Endothelial cell of umbilical vein (primary cell): ENCODE data around the gene PDE11A. TPM values are rescaled to one million over a fixed set of nuclear protein-coding genes. Genes with fewer than 3 reads are reported as not detected.

Experiments used
- BruUV-seq: library from RNA; stranded (reverse); fragments of 400-500 nt; replicated peaks from 2 replicates; lab custom pipeline; 2021; lab: Mats Ljungman, UMichigan
- CTCF ChIA-PET: fragments of 300-600, 350-600 bp; sonication (Branson Sonifier 250); formaldehyde crosslinking; loops from one replicate; lab custom pipeline; 2021; ENCODE audit warnings: antibody characterized with exemption, inconsistent platforms; lab: Charles Lee
- POLR2A ChIA-PET: fragments of 300-600, 350-600 bp; sonication (Branson Sonifier 250); formaldehyde crosslinking; loops from one replicate; lab custom pipeline; 2021; ENCODE audit warnings: antibody characterized with exemption, inconsistent platforms; lab: Charles Lee
- DNase-seq: peaks from one replicate; pipeline ENCODE4 v3.0.0-alpha.2; 2011; ENCODE audit warnings: low read depth, low spot score
- FAIRE-seq: peaks from 2 replicates; lab custom pipeline; 2011; peaks lifted over from hg19 to GRCh38; lab: Jason Lieb, UNC
- H2AFZ ChIP-seq: 2 replicates; pipeline ENCODE4 v1.6.0; 2012; ENCODE audit warnings: low read depth, low read length, control low read depth, inconsistent platforms
- H3K27ac ChIP-seq: 2 replicates; pipeline ENCODE4 v1.5.1; 2011; ENCODE audit warnings: low read depth, mild to moderate bottlenecking, control low read depth, low read length, moderate library complexity; ENCODE audit not compliant: insufficient read depth
- H3K27me3 ChIP-seq, 2 experiments: 2 replicates each; pipeline versions ENCODE4 v1.6.0 to v1.6.1; 2011; ENCODE audit warnings: low read length in 2 of 2, mixed read lengths in 1 of 2; ENCODE audit not compliant: control insufficient read depth in 2 of 2, insufficient read depth in 2 of 2
- H3K36me3 ChIP-seq, 2 experiments: 2 replicates in 1 of 2; 3 replicates in 1 of 2; pipeline ENCODE4 v1.5.1; 2011; ENCODE audit warnings: low read length in 2 of 2, mild to moderate bottlenecking in 1 of 2, moderate library complexity in 1 of 2; ENCODE audit not compliant: control insufficient read depth in 2 of 2, insufficient read depth in 2 of 2; ENCODE audit errors: extremely low read depth in 1 of 2
- H3K4me1 ChIP-seq: 3 replicates; pipeline ENCODE4 v1.5.1; 2011; ENCODE audit warnings: mild to moderate bottlenecking, low read length; ENCODE audit not compliant: control insufficient read depth, insufficient read depth; ENCODE audit errors: extremely low read depth
- H3K4me2 ChIP-seq: 2 replicates; pipeline ENCODE4 v1.6.1; 2011; ENCODE audit warnings: low read length, control low read depth, mixed read lengths; ENCODE audit not compliant: insufficient read depth
- H3K4me3 ChIP-seq, 3 experiments: fragments of 200-600 bp in 1 of 3; sonication (generic), shearing (Covaris generic) in 1 of 3; replicated peaks in 1 of 3; 2 replicates each; pipeline ENCODE4 v1.5.1; 2011 to 2016; ENCODE audit warnings: control low read depth in 3 of 3, low read length in 3 of 3, mild to moderate bottlenecking in 2 of 3, inconsistent platforms in 1 of 3, low read depth in 1 of 3, moderate library complexity in 1 of 3; ENCODE audit not compliant: insufficient read depth in 1 of 3
- H3K79me2 ChIP-seq: 2 replicates; pipeline ENCODE4 v1.6.0; 2012; ENCODE audit warnings: low read length, inconsistent platforms; ENCODE audit not compliant: control insufficient read depth, insufficient read depth
- H3K9ac ChIP-seq: replicated peaks from 2 replicates; pipeline ENCODE3; 2011; ENCODE audit warnings: low read length, control low read depth; ENCODE audit not compliant: insufficient read depth; ENCODE audit errors: extremely low read depth
- H3K9me1 ChIP-seq: replicated peaks from 3 replicates; pipeline ENCODE4 v1.6.0; 2011; ENCODE audit warnings: mild to moderate bottlenecking, low read length; ENCODE audit not compliant: control insufficient read depth, insufficient read depth; ENCODE audit errors: extremely low read depth
- H3K9me3 ChIP-seq: replicated peaks from 2 replicates; pipeline ENCODE4 v1.5.1; 2012; ENCODE audit warnings: low read length, inconsistent platforms; ENCODE audit not compliant: control insufficient read depth, insufficient read depth
- H4K20me1 ChIP-seq: replicated peaks from 2 replicates; pipeline ENCODE3; 2011; ENCODE audit warnings: mild to moderate bottlenecking, low read length; ENCODE audit not compliant: control insufficient read depth, insufficient read depth; ENCODE audit errors: extremely low read depth
- EZH2 ChIP-seq: IDR thresholded peaks from 2 replicates; pipeline ENCODE4 v1.6.1; 2012; ENCODE audit warnings: borderline replicate concordance, low read depth, mild to moderate bottlenecking, moderate library complexity, low read length, inconsistent platforms; ENCODE audit not compliant: severe bottlenecking
- FOS ChIP-seq: IDR thresholded peaks from 2 replicates; pipeline ENCODE4 v1.6.1; 2011; ENCODE audit warnings: mild to moderate bottlenecking, low read length, moderate library complexity, borderline replicate concordance; ENCODE audit not compliant: insufficient read depth
- GATA2 ChIP-seq: IDR thresholded peaks from 2 replicates; pipeline ENCODE4 v1.7.0; 2011; ENCODE audit warnings: low read depth, mild to moderate bottlenecking, moderate library complexity, mixed read lengths, low read length; ENCODE audit not compliant: insufficient read length, insufficient read depth
- JUN ChIP-seq: IDR thresholded peaks from 2 replicates; pipeline ENCODE4 v1.6.1; 2011; ENCODE audit warnings: borderline replicate concordance, low read depth; ENCODE audit not compliant: insufficient read length, insufficient read depth
- MYC ChIP-seq: IDR thresholded peaks from one replicate; pipeline ENCODE4 v1.6.1; 2011; ENCODE audit warnings: mild to moderate bottlenecking, low read depth, low read length
- POLR2A ChIP-seq: IDR thresholded peaks from 2 replicates; pipeline ENCODE4 v1.6.1; 2012; ENCODE audit warnings: low read depth, mild to moderate bottlenecking, control low read depth, low read length
- POLR2AphosphoS5 ChIP-seq: IDR thresholded peaks from 2 replicates; pipeline ENCODE4 v1.6.1; 2012; ENCODE audit warnings: low read depth, mild to moderate bottlenecking, control low read depth, low read length, moderate library complexity; ENCODE audit not compliant: insufficient read depth
- dilution Hi-C: fragments of 300-500 bp; cut with MboI; formaldehyde crosslinking; loops from one replicate; pipeline ENCODE4 v1.15.0; 2019; ENCODE audit warnings: low sequenced_read_pairs; ENCODE audit not compliant: extremely low pct_ligation_motif_present
- intact Hi-C: fragments of 100-400 bp; cut with micrococcal nuclease; formaldehyde crosslinking; loops from one replicate; pipeline ENCODE4 v1.10.0; 2022
- polyA plus RNA-seq, 4 experiments: library from polyadenylated mRNA; depleted of rRNA in 3 of 4; stranded (reverse) in 3 of 4; unstranded in 1 of 4; fragments of >200 nt; gene quantifications; 2 replicates each; pipeline versions ENCODE4 v1.2.1 to v1.2.3, GENCODE V29; 2011 to 2012; ENCODE audit warnings: missing spikeins in 1 of 4
- total RNA-seq: library from RNA; stranded (reverse); gene quantifications from 2 replicates; pipeline ENCODE4 v1.2.3, GENCODE V29; 2021
- TF ChIP-seq, protein P1 (sequence below), 2 donors: IDR thresholded peaks; 1 replicate in 1 of 2; 2 replicates in 1 of 2; pipeline ENCODE4 v1.5.1; 2011; ENCODE audit warnings: low read length in 2 of 2, mild to moderate bottlenecking in 2 of 2, moderate library complexity in 2 of 2, control low read depth in 1 of 2, inconsistent platforms in 1 of 2, low read depth in 1 of 2; ENCODE audit not compliant: insufficient read depth in 1 of 2; ENCODE audit errors: extremely low read depth in 1 of 2
- TF ChIP-seq, protein P2 (sequence below): IDR thresholded peaks from 2 replicates; pipeline ENCODE4 v1.6.1; 2011; ENCODE audit not compliant: insufficient read depth, insufficient read length

Gene PDE11A
- total and polyA plus RNA-seq, 2 donors (not counting 3 experiments of a cell fraction or from before 2014, with no cell fraction given): 0.07 to 0.51 TPM

- Histone ChIP-seq H3K9me3 (no peaks in the 10 kb centered on the region), H3K4me2 (no peak overlapping the region), H2AFZ (no peak overlapping the region), H3K4me1 (peaks cover 29% of the 10 kb centered on the region), H4K20me1 (no peaks in the 10 kb centered on the region), H3K9me1 (no peaks in the 10 kb centered on the region), H3K79me2 (no peaks in the 10 kb centered on the region), H3K4me3 (no peak overlapping the region), H3K27me3 (no peaks in the 10 kb centered on the region), H3K27ac (peak overlapping the region; percentile 63), H3K36me3 (no peaks in the 10 kb centered on the region), H3K9ac (no peak overlapping the region)
- TF ChIP-seq GATA2: no peak
- TF ChIP-seq, protein P1, sequence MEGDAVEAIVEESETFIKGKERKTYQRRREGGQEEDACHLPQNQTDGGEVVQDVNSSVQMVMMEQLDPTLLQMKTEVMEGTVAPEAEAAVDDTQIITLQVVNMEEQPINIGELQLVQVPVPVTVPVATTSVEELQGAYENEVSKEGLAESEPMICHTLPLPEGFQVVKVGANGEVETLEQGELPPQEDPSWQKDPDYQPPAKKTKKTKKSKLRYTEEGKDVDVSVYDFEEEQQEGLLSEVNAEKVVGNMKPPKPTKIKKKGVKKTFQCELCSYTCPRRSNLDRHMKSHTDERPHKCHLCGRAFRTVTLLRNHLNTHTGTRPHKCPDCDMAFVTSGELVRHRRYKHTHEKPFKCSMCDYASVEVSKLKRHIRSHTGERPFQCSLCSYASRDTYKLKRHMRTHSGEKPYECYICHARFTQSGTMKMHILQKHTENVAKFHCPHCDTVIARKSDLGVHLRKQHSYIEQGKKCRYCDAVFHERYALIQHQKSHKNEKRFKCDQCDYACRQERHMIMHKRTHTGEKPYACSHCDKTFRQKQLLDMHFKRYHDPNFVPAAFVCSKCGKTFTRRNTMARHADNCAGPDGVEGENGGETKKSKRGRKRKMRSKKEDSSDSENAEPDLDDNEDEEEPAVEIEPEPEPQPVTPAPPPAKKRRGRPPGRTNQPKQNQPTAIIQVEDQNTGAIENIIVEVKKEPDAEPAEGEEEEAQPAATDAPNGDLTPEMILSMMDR (IDR thresholded peaks at IDR 0.05; ENCODE audit: extremely low read depth in 1 of 2, insufficient read depth in 1 of 2, low read depth in 1 of 2, low read length in 2 of 2): no peak
- TF ChIP-seq MYC: no peak
- no peak for TF ChIP-seq JUN
- TF ChIP-seq EZH2: no peak
- TF ChIP-seq POLR2AphosphoS5: no peak
- TF ChIP-seq POLR2A: no peak
- TF ChIP-seq FOS: no peak
- TF ChIP-seq, protein P2, sequence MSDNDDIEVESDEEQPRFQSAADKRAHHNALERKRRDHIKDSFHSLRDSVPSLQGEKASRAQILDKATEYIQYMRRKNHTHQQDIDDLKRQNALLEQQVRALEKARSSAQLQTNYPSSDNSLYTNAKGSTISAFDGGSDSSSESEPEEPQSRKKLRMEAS: no peak
- ChIA-PET CTCF (interaction anchor here (1.4 kb wide), 1 partner anchor 24 kb away, joined by 3 read pairs; no protein-coding TSS in a partner anchor), POLR2A (no interaction called here)
- no peak for FAIRE-seq
- peak; percentile 14 for DNase-seq
- intact Hi-C loops (loop anchor here (5.0 kb wide), 1 partner anchor 193 kb away; a partner anchor contains a TSS), dilution Hi-C loops (no loop called here)
- no TSS peak for BruUV-seq
Observed at GRCh38 chr2:177745531-177745930, 327.0 kb downstream of the PDE11A start.
